Activated CD4-positive, CD25-positive, alpha-beta regulatory T cell treated with anti-CD3 and anti-CD28 coated beads, Interleukin-2, amount 50 U/mL, for 16 hours (primary cell): ENCODE results near the gene PDZRN4.
"Not testable (repeated sequence)": the region's sequence is repeated elsewhere in the genome, so short reads cannot be mapped to it uniquely, and the experiment has no call there.

ENCODE experiments used
- DNase-seq: peaks from one replicate; pipeline ENCODE4 v3.0.0-alpha.2; 2020; ENCODE audit warnings: low read depth, low spot score

The PDZRN4 gene

GRCh38 chr12:41563051-41563450 lies 374.9 kb downstream of the PDZRN4 start:
- no peak for DNase-seq

- DNase-seq: no peak
Measured at GRCh38 chr12:41564816-41565215, 376.7 kb downstream of the PDZRN4 start.

GRCh38 chr12:41566703-41567102 lies 378.6 kb downstream of the PDZRN4 start:
- no peak for DNase-seq

- DNase-seq: no peak
Measured at GRCh38 chr12:41573445-41573844, 385.3 kb downstream of the PDZRN4 start.

GRCh38 chr12:41576925-41577324 lies 388.8 kb downstream of the PDZRN4 start:
- no peak for DNase-seq

- DNase-seq: no peak
Measured at GRCh38 chr12:41577995-41578394, 389.9 kb downstream of the PDZRN4 start.

GRCh38 chr12:41585784-41586183 lies 397.7 kb downstream of the PDZRN4 start:
- DNase-seq: no peak

GRCh38 chr12:41587574-41587973 lies 399.5 kb downstream of the PDZRN4 start:
- DNase-seq: no peak

GRCh38 chr12:41589878-41590277 lies 401.8 kb downstream of the PDZRN4 start:
- no peak for DNase-seq

- DNase-seq: no peak
Measured at GRCh38 chr12:41596190-41596589, 408.1 kb downstream of the PDZRN4 start.

GRCh38 chr12:41604830-41605229 lies 416.7 kb downstream of the PDZRN4 start:
- DNase-seq: no peak

- DNase-seq: no peak
Measured at GRCh38 chr12:41605545-41606305, 417.6 kb downstream of the PDZRN4 start.

- no peak for DNase-seq
Measured at GRCh38 chr12:41606468-41607445, 418.6 kb downstream of the PDZRN4 start.

GRCh38 chr12:41612892-41613557 lies 424.9 kb downstream of the PDZRN4 start:
- DNase-seq: no peak

- DNase-seq: not testable (repeated sequence)
Measured at GRCh38 chr12:41615174-41615573, 427.1 kb downstream of the PDZRN4 start.

GRCh38 chr12:41619705-41620104 lies 431.6 kb downstream of the PDZRN4 start:
- DNase-seq: no peak

GRCh38 chr12:41621291-41621690 lies 433.2 kb downstream of the PDZRN4 start:
- no peak for DNase-seq
